ENCODE results near the gene HK2.

Gene HK2

DNA sequence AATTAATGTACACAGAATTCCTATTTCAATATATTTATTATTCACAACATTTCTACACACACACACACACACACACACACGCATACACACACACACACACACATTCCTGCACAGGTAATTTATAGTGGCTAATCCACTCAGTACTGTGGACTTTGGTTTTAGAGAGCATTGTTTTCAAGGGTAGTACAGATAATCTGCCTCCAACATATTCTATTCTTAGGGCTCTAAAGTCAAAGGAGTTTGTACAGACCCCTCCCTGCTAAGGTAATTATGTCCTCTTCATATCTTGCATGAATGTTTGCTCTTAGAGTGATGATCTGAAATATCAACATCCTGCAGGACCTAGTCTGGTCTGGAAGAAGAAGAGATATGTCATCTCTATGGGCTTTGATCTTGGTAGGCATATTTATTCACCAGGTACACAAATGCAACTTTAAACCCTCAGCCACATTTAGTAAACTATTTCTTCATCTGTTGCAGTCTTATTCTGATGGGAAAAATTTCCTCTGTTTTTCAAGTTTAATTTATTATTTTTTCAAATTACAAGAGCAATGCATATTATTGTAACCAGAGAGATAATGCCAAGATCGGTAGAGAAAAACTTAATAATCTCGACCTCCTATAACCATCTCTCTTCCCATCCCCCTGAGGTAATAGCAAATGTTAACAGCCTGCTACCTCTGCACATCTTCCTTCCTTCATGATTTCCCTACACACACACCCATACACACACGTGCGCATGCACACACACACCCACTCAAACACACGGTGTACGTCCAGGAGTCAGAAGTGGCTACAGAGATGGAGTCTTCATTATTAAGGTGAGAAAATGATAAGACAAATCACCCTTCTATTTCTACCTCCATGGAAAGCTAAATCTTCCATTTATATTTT lies 106.2 kb downstream of the HK2 start:
- DNase-seq, result no peak

DNA sequence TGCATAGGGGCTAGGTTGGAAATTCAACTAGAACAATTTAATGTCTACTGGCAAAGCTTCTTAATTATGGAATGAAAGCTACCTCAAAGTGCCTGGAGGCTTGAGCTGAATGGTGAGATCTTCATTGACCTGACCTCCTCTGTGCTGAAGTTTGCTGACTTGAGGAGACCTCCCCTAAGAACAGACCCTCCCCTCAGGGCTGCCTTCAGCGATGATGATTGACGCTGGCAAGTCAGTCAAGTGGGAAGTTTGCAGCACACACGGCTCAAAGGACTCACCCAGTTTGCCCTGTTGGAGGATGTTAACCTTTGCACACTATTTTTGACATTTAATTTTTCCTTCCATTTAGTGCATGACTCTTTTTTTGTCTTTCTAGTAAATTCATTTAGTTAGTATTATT lies 107.4 kb downstream of the HK2 start:
- no peak for DNase-seq

DNA sequence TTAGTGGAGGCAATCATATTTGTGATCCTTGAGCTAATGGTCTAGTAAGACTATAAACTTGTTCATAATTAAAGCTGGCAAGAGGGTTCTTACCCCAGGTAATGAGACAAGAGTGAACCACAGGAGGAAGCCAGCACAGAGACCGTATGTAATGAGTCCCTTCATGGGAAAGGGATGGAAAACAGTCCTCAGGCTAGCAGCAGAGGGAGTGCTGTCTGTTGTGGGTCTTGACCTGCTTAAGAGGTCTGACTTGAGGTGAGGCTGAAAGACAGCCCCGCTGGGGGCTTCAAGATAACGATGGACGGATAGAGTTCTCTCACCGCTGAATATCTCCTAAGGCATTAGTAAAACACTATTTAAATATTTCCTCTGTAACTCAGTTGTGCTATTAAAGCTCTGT lies 108.3 kb downstream of the HK2 start:
- no peak for DNase-seq
